NCI-H2029 (cell line): ENCODE results near the gene B3GNT8.
"Not testable (repeated sequence)": the region's sequence is repeated elsewhere in the genome, so short reads cannot be mapped to it uniquely, and the experiment has no call there.

Experiments
- DNase-seq: peaks from one replicate; lab custom pipeline; 2025; lab: John Stamatoyannopoulos, UW

The B3GNT8 gene

DNA sequence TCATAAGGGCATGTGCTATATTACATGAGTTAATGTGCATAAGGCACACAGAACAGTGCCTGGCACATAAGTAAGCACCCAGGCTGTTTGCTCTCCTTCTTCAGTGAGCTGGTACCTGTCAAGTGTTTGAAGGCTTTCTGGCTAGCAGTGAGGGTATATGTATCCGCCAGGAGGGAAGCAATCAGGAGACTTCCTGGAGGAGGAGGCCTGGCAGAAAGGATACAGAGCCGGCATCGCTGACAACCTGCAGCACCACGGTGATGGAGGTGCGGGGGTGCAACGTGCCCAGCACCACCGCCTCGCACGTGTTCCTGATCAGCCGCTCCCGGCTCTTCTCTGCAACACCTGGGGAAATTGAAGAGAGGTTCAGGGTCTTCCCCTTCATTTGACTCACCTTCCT is 35.6 kb downstream of the B3GNT8 start:
- DNase-seq, result no peak

DNA sequence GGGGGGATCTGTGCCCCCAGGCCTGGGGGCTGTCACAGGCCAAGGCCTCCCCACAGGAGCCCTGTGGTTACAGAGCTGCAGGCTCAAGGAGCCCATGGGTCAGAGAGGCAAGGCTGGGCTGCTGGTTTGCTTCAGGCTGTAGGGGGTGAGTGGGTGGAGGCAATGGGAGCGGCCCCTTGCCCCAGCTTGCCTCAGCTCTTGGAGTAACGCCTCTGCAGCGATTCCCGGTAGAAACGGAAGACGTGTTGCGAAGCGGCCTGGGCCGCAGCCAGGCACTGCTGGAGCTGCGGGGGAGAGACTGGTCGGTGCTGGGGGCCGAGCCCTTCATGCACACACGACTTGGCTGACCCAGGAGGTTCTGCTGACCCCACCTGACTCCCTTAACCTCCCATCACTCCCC is 40.7 kb downstream of the B3GNT8 start:
- DNase-seq, result no peak

- DNase-seq, result no peak
Measured at GRCh38 chr19:41384351-41384750, 42.8 kb downstream of the B3GNT8 start.

DNA sequence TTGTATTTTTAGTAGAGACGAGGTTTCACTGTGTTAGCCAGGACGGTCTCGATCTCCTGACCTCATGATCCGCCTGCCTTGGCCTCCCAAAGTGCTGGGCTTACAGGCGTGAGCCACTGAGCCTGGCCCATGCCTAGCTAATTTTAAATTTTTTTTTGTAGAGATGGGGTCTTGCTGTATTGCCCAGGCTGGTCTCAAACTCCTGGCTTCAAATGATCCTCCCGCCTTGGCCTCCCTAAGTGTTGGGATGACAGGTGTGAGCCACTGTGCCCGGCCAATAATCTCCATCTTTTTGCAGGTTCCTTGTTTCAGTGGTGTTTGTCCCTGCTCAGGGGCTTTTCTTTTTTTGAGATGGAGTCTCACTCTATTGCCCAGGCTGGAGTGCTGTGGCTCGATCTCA is 45.6 kb downstream of the B3GNT8 start:
- not testable (repeated sequence) for DNase-seq

DNA sequence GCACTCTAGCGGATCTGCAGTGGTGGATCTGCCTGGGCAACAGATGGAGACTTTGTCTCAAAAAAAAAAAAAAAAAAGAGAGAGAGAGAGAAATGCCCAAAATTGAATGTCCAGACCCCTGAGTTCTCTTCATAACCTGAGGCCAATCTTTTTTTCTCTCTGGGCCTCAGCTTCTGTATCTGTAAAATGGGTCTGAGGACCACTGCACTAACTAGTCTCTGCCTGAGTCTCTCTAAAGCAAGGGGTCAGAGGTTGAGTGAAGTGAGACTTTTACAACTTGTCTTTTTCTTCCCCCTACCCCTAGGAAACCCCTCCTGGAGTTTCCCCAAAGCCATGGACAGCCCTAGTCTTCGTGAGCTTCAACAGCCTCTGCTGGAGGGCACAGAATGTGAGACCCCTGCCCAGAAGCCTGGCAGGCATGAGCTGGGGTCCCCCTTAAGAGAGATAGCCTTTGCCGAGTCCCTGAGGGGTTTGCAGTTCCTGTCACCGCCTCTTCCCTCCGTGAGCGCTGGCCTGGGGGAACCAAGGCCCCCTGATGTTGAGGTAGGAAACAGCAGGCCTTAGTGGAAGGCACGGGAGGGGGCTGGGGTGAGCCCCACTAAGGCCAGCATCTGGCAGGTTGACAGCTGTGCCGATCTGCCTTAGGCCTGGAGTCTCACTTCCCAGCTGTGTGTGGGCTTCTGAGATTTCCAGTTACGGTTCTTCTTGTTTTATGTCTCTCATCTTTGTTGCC is 49.0 kb downstream of the B3GNT8 start:
- no peak for DNase-seq

DNA sequence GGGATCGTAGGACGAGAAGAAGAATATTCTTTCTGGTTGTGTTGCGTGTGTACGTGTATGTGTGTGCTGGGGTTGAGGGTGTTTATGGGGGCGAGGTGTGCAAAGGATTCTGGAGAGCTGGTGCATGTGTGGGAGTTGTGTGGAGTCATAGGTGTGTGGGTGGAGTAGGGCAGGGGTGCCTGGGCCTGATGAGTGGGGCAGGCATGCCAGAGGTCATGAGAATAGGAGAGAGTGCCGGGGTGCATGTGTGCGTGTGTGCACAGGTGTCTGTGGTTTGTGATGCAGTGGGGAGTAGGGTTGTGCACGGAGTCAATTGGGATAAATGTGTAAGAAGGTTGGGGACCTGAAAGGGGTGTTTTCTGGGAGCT is 50.2 kb downstream of the B3GNT8 start:
- no peak for DNase-seq

DNA sequence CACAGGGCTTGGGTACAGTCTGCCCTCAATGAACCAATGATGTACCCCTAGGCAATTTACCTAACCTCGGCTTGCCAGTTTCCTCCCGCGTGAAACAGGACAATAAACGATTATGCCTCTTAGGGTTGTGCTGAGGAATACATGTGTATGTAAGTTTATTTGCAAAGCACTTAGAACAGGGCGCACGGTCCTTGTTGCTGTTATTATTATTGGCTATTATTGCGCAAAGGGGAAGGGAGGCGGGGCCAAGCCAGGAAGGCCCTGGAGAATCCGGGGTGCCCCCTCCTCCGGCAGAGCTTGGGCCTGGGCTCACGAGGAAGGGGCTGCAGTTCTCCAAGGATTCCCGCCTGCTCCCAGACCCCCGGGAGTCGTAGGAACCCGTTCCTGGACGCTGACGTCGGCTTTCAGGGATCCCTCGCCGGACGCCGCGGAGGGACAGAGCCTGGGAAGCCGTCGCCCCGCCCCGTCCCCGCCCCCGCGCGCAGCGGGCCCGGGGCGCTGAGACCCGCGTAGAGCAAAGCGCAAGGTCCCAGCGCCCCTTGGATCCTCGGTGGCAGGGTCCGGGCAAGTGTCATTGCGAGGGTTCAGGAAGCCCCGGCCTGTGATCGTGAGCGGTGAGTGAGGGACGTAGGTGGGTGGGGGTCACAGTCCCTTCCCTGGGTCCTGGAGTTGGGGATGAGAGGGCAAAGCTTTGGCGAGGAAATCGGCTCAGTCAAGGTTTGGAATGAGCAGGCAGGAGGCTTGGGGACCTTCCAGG is 50.8 kb downstream of the B3GNT8 start, which contains the start of gene TMEM91:
Gene TMEM91 (plus strand): TSS at position 293 of the 757 bp plus-strand sequence. CDS start 1,777 bp downstream, outside the sequence.
- DNase-seq, result peak; percentile 28
